ENCODE measurements around the gene TBC1D2B.
"Not testable (repeated sequence)": the region's sequence is repeated elsewhere in the genome, so short reads cannot be mapped to it uniquely, and the experiment has no call there.

Gene TBC1D2B

GRCh38 chr15:77971875-77972274 is 105.6 kb downstream of the TBC1D2B start:
- DNase-seq, result not testable (repeated sequence)

DNA sequence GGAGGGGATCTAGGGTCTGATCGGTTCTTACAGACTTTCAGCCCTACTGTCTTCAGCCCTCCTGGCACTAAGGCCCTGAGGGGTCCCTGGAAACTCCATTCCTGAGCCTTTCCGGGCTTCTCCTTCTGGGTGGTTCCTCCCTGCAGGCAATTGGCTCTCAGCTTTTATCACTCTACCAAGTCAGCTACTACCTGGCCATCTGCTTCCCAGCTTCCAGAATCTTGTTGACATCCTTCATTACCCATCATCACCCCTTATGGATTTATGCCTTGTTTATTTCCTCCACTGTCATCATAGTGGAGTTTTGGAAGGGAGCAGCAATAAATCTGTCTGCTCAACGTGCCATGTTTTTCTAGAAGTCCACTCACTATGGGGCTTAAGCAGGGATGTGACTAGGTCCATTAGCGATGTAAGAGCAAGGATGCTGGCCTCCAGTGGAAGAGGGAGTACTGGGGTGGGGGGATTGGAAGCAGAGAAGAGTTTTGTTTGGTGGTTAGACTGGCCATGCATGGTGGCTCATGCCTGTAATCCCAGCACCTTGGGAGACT is 106.6 kb downstream of the TBC1D2B start:
- DNase-seq, result not testable (repeated sequence)

DNA sequence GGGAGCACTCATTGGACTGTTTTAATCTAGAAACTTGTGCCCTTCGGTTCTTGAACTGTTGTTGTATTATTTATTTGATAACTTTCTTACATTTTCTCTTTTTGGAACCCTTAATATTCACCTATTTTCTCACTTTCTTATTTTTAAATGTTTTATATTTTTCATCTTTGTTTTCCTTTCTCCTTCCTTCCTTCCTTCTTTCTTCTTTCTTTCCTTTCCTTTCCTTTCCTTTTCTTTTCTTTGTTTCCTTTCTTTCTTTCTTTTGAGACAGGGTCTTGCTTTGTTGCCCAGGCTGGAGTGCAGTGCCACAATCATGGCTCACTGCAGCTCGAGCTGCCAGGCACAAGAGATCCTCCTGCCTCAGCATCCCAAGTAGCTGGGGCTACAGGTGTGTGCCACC is 108.5 kb downstream of the TBC1D2B start:
- no peak for DNase-seq

DNA sequence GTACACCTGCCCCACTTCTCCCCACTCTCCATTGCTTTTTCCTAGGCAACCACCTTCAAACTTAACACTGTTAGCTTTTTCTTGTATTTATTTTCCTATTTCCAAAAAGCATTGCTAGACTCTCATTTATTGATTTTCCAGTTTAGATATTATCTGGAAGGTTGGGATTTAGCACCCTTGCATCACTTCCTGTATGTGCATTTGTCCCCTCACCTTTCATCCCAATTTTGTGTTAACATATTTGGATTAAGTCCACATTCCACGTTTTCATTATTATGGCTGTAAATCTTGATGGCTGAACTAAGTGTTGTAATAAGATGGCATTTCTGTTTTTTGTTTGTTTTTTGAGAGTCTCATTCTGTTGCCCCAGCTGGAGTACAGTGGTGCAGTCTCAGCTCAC is 109.7 kb downstream of the TBC1D2B start:
- DNase-seq, result no peak

GRCh38 chr15:77967235-77967615 is 110.3 kb downstream of the TBC1D2B start:
- not testable (repeated sequence) for DNase-seq

DNA sequence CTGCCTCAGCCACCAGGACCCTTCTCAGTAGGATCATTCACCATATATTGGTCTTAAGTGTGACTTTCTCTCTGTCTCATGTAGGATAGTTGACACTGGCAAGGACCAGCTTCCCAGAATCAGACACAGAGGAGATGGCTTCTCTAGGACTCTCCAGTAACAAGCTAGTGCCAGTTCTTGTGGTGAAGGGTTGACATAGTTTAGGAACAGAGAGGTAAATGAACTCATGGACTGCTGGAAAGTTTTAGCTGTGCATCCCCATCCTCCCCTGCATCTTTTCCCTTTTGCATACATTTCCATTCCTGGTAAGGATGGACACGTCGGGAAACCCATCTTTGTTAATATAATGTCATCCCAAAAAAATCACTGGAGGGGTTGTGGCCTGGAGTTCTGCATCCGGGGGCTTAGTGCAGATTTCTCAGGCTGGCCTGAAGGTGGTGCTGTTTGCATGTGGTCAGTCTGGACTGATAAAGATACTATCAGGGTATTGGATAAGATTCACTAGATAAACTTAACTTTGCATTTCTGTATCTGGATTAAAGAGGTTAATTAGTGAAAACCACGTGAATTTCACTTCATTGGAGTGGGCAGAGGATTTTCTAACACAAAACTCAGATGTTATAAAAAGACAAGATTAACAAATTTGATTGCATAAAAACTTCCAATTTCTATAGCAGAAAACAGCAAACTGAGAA is 110.8 kb downstream of the TBC1D2B start:
- DNase-seq, result peak; percentile 39

GRCh38 chr15:77964193-77964592 is 113.3 kb downstream of the TBC1D2B start:
- DNase-seq, result no peak

- DNase-seq, result peak; percentile 65
Measured at GRCh38 chr15:77959432-77959879, 118.1 kb downstream of the TBC1D2B start.

DNA sequence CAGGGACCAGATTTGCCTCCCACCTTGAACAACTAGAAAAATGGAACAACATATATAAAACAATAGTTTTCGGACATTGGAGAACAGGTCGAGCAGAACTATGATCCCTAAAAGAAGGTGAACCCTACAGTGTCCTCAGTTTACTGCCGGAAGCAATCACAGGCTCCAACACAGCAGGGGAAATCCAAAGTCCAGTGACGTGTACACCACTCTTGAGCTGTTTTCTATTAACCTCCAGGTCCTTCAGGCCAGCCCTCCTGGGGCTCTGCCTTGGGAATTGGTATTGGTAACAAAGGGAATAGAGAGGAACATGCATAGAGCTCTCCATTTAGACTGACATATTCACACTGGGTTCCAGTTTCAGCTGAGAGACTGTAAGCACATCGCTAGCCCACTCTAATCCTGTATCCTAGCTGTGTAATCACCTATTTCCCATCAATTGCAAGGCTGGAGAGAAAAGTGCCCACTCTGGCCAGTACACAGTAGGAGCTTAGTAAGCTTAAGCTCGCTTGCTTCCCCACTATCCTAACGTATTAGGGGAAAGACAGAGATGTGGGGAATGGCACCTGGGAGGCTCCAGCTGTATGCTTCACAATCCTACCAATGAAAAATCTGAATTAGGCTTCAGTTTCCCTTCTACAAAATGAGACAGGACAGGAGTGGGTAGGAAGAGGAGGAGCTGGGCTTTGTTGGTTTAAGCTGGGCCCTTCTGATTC is 118.6 kb downstream of the TBC1D2B start:
- not testable (repeated sequence) for DNase-seq

- DNase-seq, result not testable (repeated sequence)
Measured at GRCh38 chr15:77958021-77958420, 119.5 kb downstream of the TBC1D2B start.

- not testable (repeated sequence) for DNase-seq
Measured at GRCh38 chr15:77953926-77954325, 123.6 kb downstream of the TBC1D2B start.

DNA sequence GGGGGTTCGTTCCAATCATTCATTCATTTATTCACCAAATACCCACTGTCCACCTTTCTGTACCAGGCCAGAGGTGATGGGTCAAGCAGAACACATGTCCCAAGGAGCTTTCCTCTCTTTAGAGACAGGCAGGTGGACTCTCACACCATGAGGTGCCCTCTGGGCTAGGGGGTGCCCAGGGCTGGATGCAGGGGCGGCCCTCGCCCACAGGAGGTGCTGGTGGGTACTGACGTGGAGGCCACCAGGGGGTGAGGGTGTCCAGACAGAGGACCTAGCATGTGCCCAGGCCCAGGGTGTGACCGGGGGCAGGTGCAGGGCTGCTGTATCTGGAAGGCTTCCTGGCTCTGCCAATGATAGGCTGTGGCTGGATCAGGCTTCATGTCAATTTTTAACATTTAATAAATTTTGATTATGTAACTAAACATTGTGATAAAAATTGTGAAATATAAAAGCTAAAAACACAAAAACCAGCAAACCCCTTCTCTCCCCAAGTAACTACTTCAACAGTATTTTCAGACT is 124.5 kb downstream of the TBC1D2B start:
- not testable (repeated sequence) for DNase-seq

DNA sequence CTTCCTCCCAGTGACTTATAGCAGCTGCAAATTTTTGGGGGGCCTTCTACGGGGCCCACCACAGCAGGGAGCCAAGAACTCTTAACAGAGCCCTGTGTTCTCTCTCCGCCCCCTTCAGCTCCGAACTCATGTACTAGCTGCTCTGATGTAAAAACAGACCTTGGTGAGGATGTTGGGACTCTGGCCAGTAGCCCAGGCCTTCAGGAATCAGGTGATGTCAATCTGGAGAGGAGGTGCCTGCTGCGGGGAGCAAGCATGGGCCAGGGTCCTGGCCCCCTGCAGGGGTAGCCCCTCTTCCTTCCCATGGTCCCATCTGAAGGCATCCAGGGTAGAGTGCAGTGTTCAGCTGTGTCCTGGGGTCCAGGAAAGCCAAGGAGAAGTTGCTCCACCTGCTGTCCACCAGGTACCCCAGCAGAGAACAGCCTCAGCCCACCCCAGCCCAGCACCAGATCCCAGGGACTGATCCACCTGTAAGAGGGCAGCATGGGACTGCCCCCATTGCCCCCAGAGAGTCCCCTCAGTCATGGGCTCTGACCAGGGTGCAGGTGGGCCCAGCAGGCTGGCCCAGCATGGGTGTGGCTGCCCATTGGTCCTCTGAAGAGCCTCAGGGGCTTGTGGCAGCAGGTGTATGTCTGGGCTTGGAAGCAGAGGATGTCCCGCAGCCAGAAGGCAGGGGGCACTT is 126.3 kb downstream of the TBC1D2B start:
- not testable (repeated sequence) for DNase-seq

DNA sequence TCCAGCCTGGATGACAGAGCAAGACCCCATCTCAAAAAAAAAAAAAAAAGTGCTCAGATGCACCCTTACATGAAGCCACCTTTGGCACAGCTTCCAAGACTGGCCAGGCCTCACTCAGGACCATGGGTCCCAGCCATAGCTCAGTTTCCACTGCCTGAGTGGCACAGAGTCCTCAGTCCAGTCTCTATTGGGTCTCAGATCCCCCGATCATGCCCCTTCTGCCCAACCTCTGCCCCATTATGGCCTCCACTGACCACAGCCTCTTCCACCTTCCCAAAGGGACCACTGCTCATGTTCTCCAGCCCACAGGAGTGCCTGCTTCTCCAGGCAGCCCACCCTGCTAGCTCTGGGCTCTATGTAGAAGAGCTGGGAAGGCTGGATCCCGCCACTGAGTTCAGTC is 127.0 kb downstream of the TBC1D2B start:
- not testable (repeated sequence) for DNase-seq

DNA sequence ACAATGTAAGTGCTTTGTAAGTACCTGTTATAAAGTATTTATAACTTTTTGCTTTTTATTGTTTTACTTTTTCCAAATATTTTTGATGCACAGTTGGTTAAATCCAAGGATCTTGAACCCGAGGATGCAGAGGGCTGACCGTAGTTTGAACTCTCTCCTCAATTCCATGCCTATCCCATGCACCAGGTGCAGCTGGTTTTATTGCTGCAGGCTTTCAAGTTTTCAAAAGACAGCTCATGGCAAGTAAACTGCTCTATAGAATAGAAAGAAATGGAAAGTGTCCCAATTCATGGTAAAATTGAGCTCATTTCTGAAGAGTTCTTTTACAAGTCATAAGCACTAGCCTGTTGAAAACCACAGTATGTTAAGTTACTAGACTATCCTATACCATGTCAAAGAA is 131.9 kb downstream of the TBC1D2B start:
- DNase-seq, result no peak

All from effector CD4-positive, alpha-beta T cell (primary cell).